OCI-LY3 (cell line): ENCODE measurements around the gene CEP350.

Experiments
- H2AFZ ChIP-seq: fragments of 200-600, 300-600 bp; shearing (Covaris generic); 2 replicates; pipeline ENCODE4 v1.6.0; 2014; ENCODE audit warnings: antibody characterized with exemption, low read depth, low read length
- H3K27ac ChIP-seq: fragments of 200-600, 300-600 bp; sonication (generic); 2 replicates; pipeline ENCODE4 v1.5.1; 2014; ENCODE audit warnings: mild to moderate bottlenecking, low read length, moderate library complexity, mixed read lengths
- H3K27me3 ChIP-seq: fragments of 200-600, 300-600 bp; sonication (generic); 2 replicates; pipeline ENCODE4 v1.6.1; 2014; ENCODE audit warnings: low read depth, low read length, mixed read lengths
- H3K36me3 ChIP-seq: fragments of 200-600, 300-600 bp; sonication (generic); replicated peaks from 2 replicates; pipeline ENCODE3; 2014; ENCODE audit warnings: low read depth, low read length, mixed read lengths
- H3K4me1 ChIP-seq: fragments of 300-600, 200-600 bp; sonication (generic); 2 replicates; pipeline ENCODE4 v1.6.1; 2014; ENCODE audit warnings: low read length, mixed read lengths
- H3K4me2 ChIP-seq: fragments of 200-600, 300-600 bp; sonication (generic); 2 replicates; pipeline ENCODE4 v1.6.1; 2014; ENCODE audit warnings: low read length, mixed read lengths
- H3K4me3 ChIP-seq: fragments of 300-600, 200-600 bp; sonication (generic); 2 replicates; pipeline ENCODE4 v1.5.1; 2014; ENCODE audit warnings: antibody characterized with exemption, mild to moderate bottlenecking, low read length, moderate library complexity
- H3K79me2 ChIP-seq: fragments of 300-600, 200-600 bp; shearing (Covaris generic); 2 replicates; pipeline ENCODE4 v1.6.1; 2014; ENCODE audit warnings: mild to moderate bottlenecking, low read length, mixed read lengths
- H3K9ac ChIP-seq: fragments of 300-600, 200-600 bp; shearing (Covaris generic); 2 replicates; pipeline ENCODE4 v1.6.0; 2014; ENCODE audit warnings: mild to moderate bottlenecking, low read length, moderate library complexity
- H3K9me3 ChIP-seq: fragments of 200-600, 300-600 bp; shearing (Covaris generic); 2 replicates; pipeline ENCODE4 v1.6.1; 2014; ENCODE audit warnings: low read length, mixed read lengths; ENCODE audit not compliant: insufficient read depth
- H4K20me1 ChIP-seq: fragments of 200-600, 300-600 bp; sonication (generic); 2 replicates; pipeline ENCODE4 v1.6.1; 2016; ENCODE audit warnings: low read length, mixed read lengths; ENCODE audit not compliant: insufficient read depth
- CTCF ChIP-seq: fragments of 200-600, 300-600 bp; sonication (generic); IDR thresholded peaks from 2 replicates; pipeline ENCODE4 v1.5.1; 2014; ENCODE audit warnings: antibody characterized with exemption, low read length, low read depth
- EZH2phosphoT487 ChIP-seq: fragments of 200-600 bp; shearing (Covaris generic); IDR thresholded peaks from 2 replicates; pipeline ENCODE4 v1.6.1; 2018; ENCODE audit warnings: antibody characterized with exemption, mixed run types, low read depth

The CEP350 gene

GRCh38 chr1:179978199-179979079, 23.8 kb downstream of the CEP350 start:
- Histone ChIP-seq H3K27me3 (no peaks in the 10 kb centered on the region), H3K27ac (no peak overlapping the region), H3K79me2 (peaks cover 83% of the 10 kb centered on the region), H3K9ac (no peak overlapping the region), H3K4me1 (peaks cover 5% of the 10 kb centered on the region), H3K9me3 (no peaks in the 10 kb centered on the region), H3K4me2 (no peak overlapping the region), H3K4me3 (no peak overlapping the region), H3K36me3 (no peaks in the 10 kb centered on the region), H2AFZ (no peak overlapping the region), H4K20me1 (peaks cover 47% of the 10 kb centered on the region)
- TF ChIP-seq CTCF (no peak), EZH2phosphoT487 (no peak)

- Histone ChIP-seq H3K27ac (no peak overlapping the region), H3K4me1 (no peaks in the 10 kb centered on the region), H3K9me3 (no peaks in the 10 kb centered on the region), H3K4me3 (no peak overlapping the region), H3K9ac (no peak overlapping the region), H3K4me2 (no peak overlapping the region), H3K27me3 (no peaks in the 10 kb centered on the region), H3K79me2 (peaks cover 54% of the 10 kb centered on the region), H3K36me3 (no peaks in the 10 kb centered on the region), H4K20me1 (peaks cover 18% of the 10 kb centered on the region; the same call in 1 of the 2 replicates), H2AFZ (no peak overlapping the region)
- no peak for TF ChIP-seq CTCF
Measured at GRCh38 chr1:179984101-179984500, 29.5 kb downstream of the CEP350 start.

GRCh38 chr1:179984942-179985341, 30.3 kb downstream of the CEP350 start:
- H3K4me2 ChIP-seq: no peak overlapping the region
- H3K9ac ChIP-seq: no peak overlapping the region
- TF ChIP-seq EZH2phosphoT487: no peak
- no peak for TF ChIP-seq CTCF
- H3K79me2 ChIP-seq: peaks cover 46% of the 10 kb centered on the region
- H2AFZ ChIP-seq: no peak overlapping the region
- peaks cover 9% of the 10 kb centered on the region; the same call in 1 of the 2 replicates for H4K20me1 ChIP-seq
- no peaks in the 10 kb centered on the region for H3K36me3 ChIP-seq
- no peak overlapping the region for H3K4me3 ChIP-seq
- H3K9me3 ChIP-seq: no peaks in the 10 kb centered on the region
- no peaks in the 10 kb centered on the region for H3K27me3 ChIP-seq
- H3K4me1 ChIP-seq: no peaks in the 10 kb centered on the region
- no peak overlapping the region for H3K27ac ChIP-seq

- Histone ChIP-seq H3K4me1 (peaks cover 11% of the 10 kb centered on the region), H3K27ac (no peak overlapping the region), H3K4me3 (no peak overlapping the region), H3K79me2 (no peaks in the 10 kb centered on the region), H3K9me3 (no peaks in the 10 kb centered on the region), H3K36me3 (peaks cover 14% of the 10 kb centered on the region), H3K4me2 (no peak overlapping the region), H4K20me1 (no peaks in the 10 kb centered on the region), H2AFZ (no peak overlapping the region), H3K27me3 (no peaks in the 10 kb centered on the region), H3K9ac (no peak overlapping the region)
- TF ChIP-seq CTCF: no peak
- TF ChIP-seq EZH2phosphoT487: no peak
Measured at GRCh38 chr1:179990847-179991246, 36.2 kb downstream of the CEP350 start.
